ENCODE results near the gene TCHP.
"Not testable (repeated sequence)": the region's sequence is repeated elsewhere in the genome, so short reads cannot be mapped to it uniquely, and the experiment has no call there.

GRCh38 chr12:109850518-109850917 is 49.6 kb upstream of the TCHP start:
- TF ChIP-seq EZH2phosphoT487 (conservative IDR thresholded peaks at IDR 0.05; ENCODE audit: low read length); CTCF (IDR thresholded peaks at IDR 0.05; ENCODE audit: insufficient read depth, low read length, poor library complexity, severe bottlenecking): not testable (repeated sequence)
